GM12878 (cell line): ENCODE measurements around the gene ABCC4.

Experiments
- CHD4 ChIP-seq: fragments of 200-600 bp; sonication (generic); IDR thresholded peaks from 2 replicates; pipeline ENCODE4 v1.6.1; 2016; ENCODE audit warnings: mild to moderate bottlenecking
- CREB1 ChIP-seq: IDR thresholded peaks from 2 replicates; pipeline ENCODE4 v1.6.1; 2012; ENCODE audit warnings: low read depth, mild to moderate bottlenecking, inconsistent platforms
- POLR2A ChIP-seq: IDR thresholded peaks from 2 replicates; pipeline ENCODE4 v1.6.1; 2011; ENCODE audit warnings: low read depth, mild to moderate bottlenecking, low read length
- RAD51 ChIP-seq: fragments of 450-650 bp; IDR thresholded peaks from 2 replicates; pipeline ENCODE4 v1.6.1; 2016; ENCODE audit warnings: moderate library complexity, mild to moderate bottlenecking, inconsistent platforms
- RCOR1 ChIP-seq: conservative IDR thresholded peaks from 2 replicates; pipeline ENCODE4 v1.6.1; 2012; ENCODE audit warnings: low read depth, low read length, improper control_type of control experiment
- TF ChIP-seq, protein P1 (sequence below): IDR thresholded peaks from 2 replicates; pipeline ENCODE4 v1.6.1; 2012; ENCODE audit warnings: low read length, inconsistent platforms
- TF ChIP-seq, protein P2 (sequence below): IDR thresholded peaks from 2 replicates; pipeline ENCODE4 v1.6.1; 2012; ENCODE audit warnings: improper control_type of control experiment, low read depth, low read length; ENCODE audit not compliant: insufficient replicate concordance
- TF ChIP-seq, protein P3 (sequence below), 3 experiments: IDR thresholded peaks in 2 of 3; conservative IDR thresholded peaks in 1 of 3; 2 replicates each; pipeline ENCODE4 v1.5.1; 2011; ENCODE audit warnings: low read depth in 3 of 3, low read length in 3 of 3, mild to moderate bottlenecking in 3 of 3, control low read depth in 2 of 3, moderate library complexity in 2 of 3, inconsistent platforms in 1 of 3, mixed read lengths in 1 of 3; ENCODE audit not compliant: control insufficient read depth in 2 of 3, insufficient read depth in 1 of 3; ENCODE audit errors: extremely low read depth in 1 of 3

DNA sequence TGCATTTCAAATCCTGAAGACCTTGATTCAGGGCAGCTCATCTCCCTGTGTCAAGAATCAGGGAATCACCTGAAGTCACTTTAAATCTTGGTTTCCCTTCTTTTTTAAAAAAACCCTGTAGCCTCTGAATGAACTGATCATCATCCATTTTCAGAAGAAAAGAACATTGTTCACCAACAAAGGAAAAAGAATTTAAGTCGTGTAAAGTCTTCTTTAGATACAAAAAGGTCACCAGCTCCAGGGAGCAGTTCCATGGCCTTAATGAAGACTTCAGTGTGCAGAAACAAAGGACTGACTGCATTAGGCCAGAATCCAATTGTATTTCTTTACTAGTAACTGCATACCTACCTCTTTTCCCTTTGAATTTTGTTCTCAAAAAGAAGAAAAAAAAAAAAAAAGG, 245.0 kb downstream of the ABCC4 start:
- TF ChIP-seq, protein P1, sequence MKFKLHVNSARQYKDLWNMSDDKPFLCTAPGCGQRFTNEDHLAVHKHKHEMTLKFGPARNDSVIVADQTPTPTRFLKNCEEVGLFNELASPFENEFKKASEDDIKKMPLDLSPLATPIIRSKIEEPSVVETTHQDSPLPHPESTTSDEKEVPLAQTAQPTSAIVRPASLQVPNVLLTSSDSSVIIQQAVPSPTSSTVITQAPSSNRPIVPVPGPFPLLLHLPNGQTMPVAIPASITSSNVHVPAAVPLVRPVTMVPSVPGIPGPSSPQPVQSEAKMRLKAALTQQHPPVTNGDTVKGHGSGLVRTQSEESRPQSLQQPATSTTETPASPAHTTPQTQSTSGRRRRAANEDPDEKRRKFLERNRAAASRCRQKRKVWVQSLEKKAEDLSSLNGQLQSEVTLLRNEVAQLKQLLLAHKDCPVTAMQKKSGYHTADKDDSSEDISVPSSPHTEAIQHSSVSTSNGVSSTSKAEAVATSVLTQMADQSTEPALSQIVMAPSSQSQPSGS = no peak
- TF ChIP-seq, protein P2, sequence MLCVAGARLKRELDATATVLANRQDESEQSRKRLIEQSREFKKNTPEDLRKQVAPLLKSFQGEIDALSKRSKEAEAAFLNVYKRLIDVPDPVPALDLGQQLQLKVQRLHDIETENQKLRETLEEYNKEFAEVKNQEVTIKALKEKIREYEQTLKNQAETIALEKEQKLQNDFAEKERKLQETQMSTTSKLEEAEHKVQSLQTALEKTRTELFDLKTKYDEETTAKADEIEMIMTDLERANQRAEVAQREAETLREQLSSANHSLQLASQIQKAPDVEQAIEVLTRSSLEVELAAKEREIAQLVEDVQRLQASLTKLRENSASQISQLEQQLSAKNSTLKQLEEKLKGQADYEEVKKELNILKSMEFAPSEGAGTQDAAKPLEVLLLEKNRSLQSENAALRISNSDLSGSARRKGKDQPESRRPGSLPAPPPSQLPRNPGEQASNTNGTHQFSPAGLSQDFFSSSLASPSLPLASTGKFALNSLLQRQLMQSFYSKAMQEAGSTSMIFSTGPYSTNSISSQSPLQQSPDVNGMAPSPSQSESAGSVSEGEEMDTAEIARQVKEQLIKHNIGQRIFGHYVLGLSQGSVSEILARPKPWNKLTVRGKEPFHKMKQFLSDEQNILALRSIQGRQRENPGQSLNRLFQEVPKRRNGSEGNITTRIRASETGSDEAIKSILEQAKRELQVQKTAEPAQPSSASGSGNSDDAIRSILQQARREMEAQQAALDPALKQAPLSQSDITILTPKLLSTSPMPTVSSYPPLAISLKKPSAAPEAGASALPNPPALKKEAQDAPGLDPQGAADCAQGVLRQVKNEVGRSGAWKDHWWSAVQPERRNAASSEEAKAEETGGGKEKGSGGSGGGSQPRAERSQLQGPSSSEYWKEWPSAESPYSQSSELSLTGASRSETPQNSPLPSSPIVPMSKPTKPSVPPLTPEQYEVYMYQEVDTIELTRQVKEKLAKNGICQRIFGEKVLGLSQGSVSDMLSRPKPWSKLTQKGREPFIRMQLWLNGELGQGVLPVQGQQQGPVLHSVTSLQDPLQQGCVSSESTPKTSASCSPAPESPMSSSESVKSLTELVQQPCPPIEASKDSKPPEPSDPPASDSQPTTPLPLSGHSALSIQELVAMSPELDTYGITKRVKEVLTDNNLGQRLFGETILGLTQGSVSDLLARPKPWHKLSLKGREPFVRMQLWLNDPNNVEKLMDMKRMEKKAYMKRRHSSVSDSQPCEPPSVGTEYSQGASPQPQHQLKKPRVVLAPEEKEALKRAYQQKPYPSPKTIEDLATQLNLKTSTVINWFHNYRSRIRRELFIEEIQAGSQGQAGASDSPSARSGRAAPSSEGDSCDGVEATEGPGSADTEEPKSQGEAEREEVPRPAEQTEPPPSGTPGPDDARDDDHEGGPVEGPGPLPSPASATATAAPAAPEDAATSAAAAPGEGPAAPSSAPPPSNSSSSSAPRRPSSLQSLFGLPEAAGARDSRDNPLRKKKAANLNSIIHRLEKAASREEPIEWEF = no peak
- TF ChIP-seq CREB1 (no peak), RAD51 (no peak), RCOR1 (no peak), POLR2A (no peak), CHD4 (no peak)
- TF ChIP-seq, protein P3, sequence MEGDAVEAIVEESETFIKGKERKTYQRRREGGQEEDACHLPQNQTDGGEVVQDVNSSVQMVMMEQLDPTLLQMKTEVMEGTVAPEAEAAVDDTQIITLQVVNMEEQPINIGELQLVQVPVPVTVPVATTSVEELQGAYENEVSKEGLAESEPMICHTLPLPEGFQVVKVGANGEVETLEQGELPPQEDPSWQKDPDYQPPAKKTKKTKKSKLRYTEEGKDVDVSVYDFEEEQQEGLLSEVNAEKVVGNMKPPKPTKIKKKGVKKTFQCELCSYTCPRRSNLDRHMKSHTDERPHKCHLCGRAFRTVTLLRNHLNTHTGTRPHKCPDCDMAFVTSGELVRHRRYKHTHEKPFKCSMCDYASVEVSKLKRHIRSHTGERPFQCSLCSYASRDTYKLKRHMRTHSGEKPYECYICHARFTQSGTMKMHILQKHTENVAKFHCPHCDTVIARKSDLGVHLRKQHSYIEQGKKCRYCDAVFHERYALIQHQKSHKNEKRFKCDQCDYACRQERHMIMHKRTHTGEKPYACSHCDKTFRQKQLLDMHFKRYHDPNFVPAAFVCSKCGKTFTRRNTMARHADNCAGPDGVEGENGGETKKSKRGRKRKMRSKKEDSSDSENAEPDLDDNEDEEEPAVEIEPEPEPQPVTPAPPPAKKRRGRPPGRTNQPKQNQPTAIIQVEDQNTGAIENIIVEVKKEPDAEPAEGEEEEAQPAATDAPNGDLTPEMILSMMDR (IDR thresholded peaks at IDR 0.05 in 2 of 3, conservative IDR thresholded peaks at IDR 0.05 in 1 of 3; ENCODE audit: control insufficient read depth in 2 of 3, extremely low read depth in 1 of 3, insufficient read depth in 1 of 3, low read depth in 3 of 3, low read length in 3 of 3) = no peak
